H9 (cell line): ENCODE measurements around the gene SNCB. TPM values are rescaled to one million over a fixed set of nuclear protein-coding genes. Genes with fewer than 3 reads are reported as not detected.

ENCODE experiments used
- DNase-seq: peaks from one replicate; pipeline ENCODE4 v3.0.0-alpha.2; 2017
- H2AFZ ChIP-seq: one replicate; pipeline ENCODE4 v1.6.1; 2013; ENCODE audit warnings: mild to moderate bottlenecking, low read length, control low read depth, moderate library complexity
- H2AK5ac ChIP-seq: 2 replicates; pipeline ENCODE4 v1.6.1; 2013; ENCODE audit warnings: low read length, control low read depth, mixed read lengths; ENCODE audit not compliant: insufficient read length
- H2BK120ac ChIP-seq: one replicate; pipeline ENCODE4 v1.6.1; 2013; ENCODE audit warnings: low read depth, mild to moderate bottlenecking, low read length, control low read depth, inconsistent platforms; ENCODE audit not compliant: poor library complexity, severe bottlenecking
- H2BK12ac ChIP-seq: 2 replicates; pipeline ENCODE4 v1.6.1; 2013; ENCODE audit warnings: low read length, control low read depth, mixed read lengths, low read depth; ENCODE audit not compliant: insufficient read length
- H2BK15ac ChIP-seq: 2 replicates; pipeline ENCODE4 v1.6.1; 2013; ENCODE audit warnings: low read depth, low read length, control low read depth
- H2BK20ac ChIP-seq: one replicate; pipeline ENCODE4 v1.6.1; 2013; ENCODE audit warnings: low read depth, mild to moderate bottlenecking, low read length, control low read depth, inconsistent platforms; ENCODE audit not compliant: poor library complexity, severe bottlenecking
- H2BK5ac ChIP-seq: 2 replicates; pipeline ENCODE4 v1.6.1; 2013; ENCODE audit warnings: low read length, control low read depth, mixed read lengths; ENCODE audit not compliant: insufficient read length
- H3K14ac ChIP-seq: 2 replicates; pipeline ENCODE4 v1.6.1; 2013; ENCODE audit warnings: low read length, control low read depth; ENCODE audit not compliant: insufficient read depth
- H3K18ac ChIP-seq: 2 replicates; pipeline ENCODE4 v1.6.1; 2013; ENCODE audit warnings: low read depth, mild to moderate bottlenecking, mixed read lengths, low read length, control low read depth; ENCODE audit not compliant: insufficient read length
- H3K23ac ChIP-seq: 2 replicates; pipeline ENCODE4 v1.6.1; 2013; ENCODE audit warnings: low read length, control low read depth, mixed read lengths, low read depth; ENCODE audit not compliant: insufficient read length
- H3K23me2 ChIP-seq: 2 replicates; pipeline ENCODE4 v1.6.1; 2013; ENCODE audit warnings: low read depth, mild to moderate bottlenecking, mixed read lengths, low read length, control low read depth; ENCODE audit not compliant: insufficient read length, poor library complexity, severe bottlenecking
- H3K27ac ChIP-seq: 2 replicates; pipeline ENCODE4 v1.5.1; 2013; ENCODE audit warnings: low read length, control low read depth, mixed read lengths, low read depth; ENCODE audit not compliant: insufficient read length
- H3K27me3 ChIP-seq: 2 replicates; pipeline ENCODE4 v1.6.1; 2013; ENCODE audit warnings: low read length, control low read depth, inconsistent platforms; ENCODE audit not compliant: insufficient read depth
- H3K4ac ChIP-seq: 2 replicates; pipeline ENCODE4 v1.6.1; 2013; ENCODE audit warnings: low read depth, mild to moderate bottlenecking, control low read depth, inconsistent platforms, low read length, moderate library complexity
- H3K4me1 ChIP-seq: 2 replicates; pipeline ENCODE4 v1.6.1; 2013; ENCODE audit warnings: low read length, control low read depth, inconsistent platforms; ENCODE audit not compliant: insufficient read depth
- H3K4me2 ChIP-seq: 2 replicates; pipeline ENCODE4 v1.6.1; 2013; ENCODE audit warnings: low read length, control low read depth, mixed read lengths; ENCODE audit not compliant: insufficient read length, insufficient read depth
- H3K56ac ChIP-seq: 2 replicates; pipeline ENCODE4 v1.6.1; 2013; ENCODE audit warnings: low read depth, mild to moderate bottlenecking, mixed read lengths, low read length, control low read depth; ENCODE audit not compliant: insufficient read length
- H3K79me1 ChIP-seq: 2 replicates; pipeline ENCODE4 v1.6.1; 2013; ENCODE audit warnings: low read depth, mild to moderate bottlenecking, moderate library complexity, low read length, control low read depth, inconsistent platforms; ENCODE audit not compliant: insufficient read depth, poor library complexity, severe bottlenecking
- H3K79me2 ChIP-seq: 2 replicates; pipeline ENCODE4 v1.6.1; 2013; ENCODE audit warnings: low read length, control low read depth, inconsistent platforms; ENCODE audit not compliant: insufficient read depth
- H3K9ac ChIP-seq: 2 replicates; pipeline ENCODE4 v1.6.1; 2013; ENCODE audit warnings: low read length, control low read depth, mixed read lengths; ENCODE audit not compliant: insufficient read length; ENCODE audit errors: extremely low read depth
- H3K9me3 ChIP-seq: one replicate; pipeline ENCODE4 v1.6.1; 2013; ENCODE audit warnings: low read depth, low read length, inconsistent platforms; ENCODE audit not compliant: control insufficient read depth
- H3T11ph ChIP-seq: one replicate; pipeline ENCODE4 v1.6.1; 2013; ENCODE audit warnings: mild to moderate bottlenecking, low read length, control low read depth, inconsistent platforms
- H4K20me1 ChIP-seq: one replicate; pipeline ENCODE4 v1.6.1; 2013; ENCODE audit not compliant: control insufficient read depth, insufficient read length, insufficient read depth
- H4K5ac ChIP-seq: 2 replicates; pipeline ENCODE4 v1.6.1; 2013; ENCODE audit warnings: low read depth, mild to moderate bottlenecking, mixed read lengths, low read length, control low read depth; ENCODE audit not compliant: insufficient read length
- H4K8ac ChIP-seq: replicated peaks from 2 replicates; pipeline ENCODE4 v1.6.1; 2013; ENCODE audit warnings: low read length, control low read depth, mixed read lengths, low read depth; ENCODE audit not compliant: insufficient read length
- H4K91ac ChIP-seq: 2 replicates; pipeline ENCODE4 v1.6.1; 2013; ENCODE audit warnings: low read depth, mild to moderate bottlenecking, moderate library complexity, mixed read lengths, low read length, control low read depth; ENCODE audit not compliant: insufficient read length
- H3K27ac Mint-ChIP-seq, 3 experiments: 2 replicates in 2 of 3; 3 replicates in 1 of 3; pipeline ENCODE4 v1.8.0; 2020 to 2021; ENCODE audit warnings: mixed read lengths in 3 of 3, mild to moderate bottlenecking in 1 of 3, moderate library complexity in 1 of 3
- H3K27me3 Mint-ChIP-seq: 2 replicates; pipeline ENCODE4 v1.8.0; 2021; ENCODE audit warnings: low read depth, mild to moderate bottlenecking, moderate library complexity, mixed read lengths
- H3K36me3 Mint-ChIP-seq, 3 experiments: 2 replicates in 2 of 3; 3 replicates in 1 of 3; pipeline ENCODE4 v1.8.0; 2020 to 2021; ENCODE audit warnings: low read depth in 3 of 3, mixed read lengths in 3 of 3; ENCODE audit not compliant: insufficient read depth in 1 of 3
- H3K4me1 Mint-ChIP-seq, 2 experiments: 2 replicates each; pipeline ENCODE4 v1.8.0; 2020; ENCODE audit warnings: mixed read lengths in 2 of 2
- H3K4me3 Mint-ChIP-seq, 2 experiments: 2 replicates in 1 of 2; 3 replicates in 1 of 2; pipeline ENCODE4 v1.8.0; 2020 to 2021; ENCODE audit warnings: mild to moderate bottlenecking in 2 of 2, mixed read lengths in 2 of 2, moderate library complexity in 1 of 2
- H3K9me3 Mint-ChIP-seq, 2 experiments: 2 replicates in 1 of 2; 3 replicates in 1 of 2; pipeline ENCODE4 v1.8.0; 2020; ENCODE audit warnings: mild to moderate bottlenecking in 2 of 2, mixed read lengths in 2 of 2, moderate library complexity in 1 of 2
- whole genome bisulfite sequencing: extraction: QIAGEN DNeasy Blood & Tissue Kit; methylation state at CpG from one replicate; pipeline ENCODE4 v1.1.7; 2013; ENCODE audit warnings: missing lambda C conversion rate, low lambda C conversion rate, mixed read lengths; ENCODE audit not compliant: insufficient read length; ENCODE audit errors: extremely low coverage; 5-methylcytosine and 5-hydroxymethylcytosine counted together
- total RNA-seq: library from RNA; stranded (reverse); gene quantifications from 2 replicates; pipeline ENCODE4 v1.2.1, GENCODE V29; 2021
- TF ChIP-seq, protein P1 (sequence below): fragments of 200-600 bp; sonication (generic); conservative IDR thresholded peaks from 3 replicates; pipeline ENCODE4 v1.8.0; 2021; ENCODE audit warnings: antibody characterized with exemption, mild to moderate bottlenecking

SNCB gene
- total RNA-seq, 1 experiment from 2014 or later: 3.5 TPM

DNA sequence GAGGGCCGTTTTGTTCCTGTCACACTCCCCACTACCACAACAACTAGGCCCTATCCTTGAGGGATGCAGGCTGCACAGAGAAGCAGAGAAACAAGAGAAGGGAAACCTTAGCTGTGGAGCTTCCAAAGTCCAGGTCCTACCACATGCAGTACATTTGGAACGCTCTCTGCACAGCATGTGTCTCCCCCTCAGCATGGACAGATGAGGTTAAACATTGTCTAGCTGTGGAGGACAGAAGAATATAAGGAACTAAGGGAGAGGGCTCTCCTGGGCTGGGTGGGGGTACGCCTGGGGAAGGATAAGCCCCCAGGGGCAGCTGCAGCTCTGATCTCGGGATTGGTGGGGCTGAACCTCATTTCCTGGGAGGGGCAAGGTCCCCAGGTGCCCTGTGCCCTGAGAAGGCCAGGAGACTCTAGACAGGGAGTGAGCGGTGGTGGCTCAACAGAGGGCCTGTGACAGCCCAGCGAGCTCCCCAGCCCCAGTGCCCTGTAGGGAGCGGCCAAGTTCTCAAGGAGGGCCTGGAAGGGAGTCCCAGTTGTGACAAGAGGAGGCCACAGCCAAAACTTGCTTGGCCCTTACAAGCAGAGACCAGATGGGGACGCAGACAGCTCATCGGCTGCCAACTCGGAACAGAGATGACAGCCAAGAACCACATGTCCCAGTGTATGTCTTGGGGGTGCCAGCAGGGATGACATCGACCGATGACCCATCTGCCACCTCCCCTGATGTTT, 47.0 kb upstream of the SNCB start:
- Mint-ChIP-seq H3K9me3 (no peaks in the 10 kb centered on the region), H3K27ac (no peak overlapping the region; a peak in 1 of 7 replicates), H3K27me3 (peaks cover 8% of the 10 kb centered on the region), H3K36me3 (no peaks in the 10 kb centered on the region), H3K4me3 (no peak overlapping the region), H3K4me1 (peaks cover 13 to 28% of the 10 kb centered on the region in 2 experiments)
- no peak overlapping the region for H3K4me2 ChIP-seq
- TF ChIP-seq, protein P1, sequence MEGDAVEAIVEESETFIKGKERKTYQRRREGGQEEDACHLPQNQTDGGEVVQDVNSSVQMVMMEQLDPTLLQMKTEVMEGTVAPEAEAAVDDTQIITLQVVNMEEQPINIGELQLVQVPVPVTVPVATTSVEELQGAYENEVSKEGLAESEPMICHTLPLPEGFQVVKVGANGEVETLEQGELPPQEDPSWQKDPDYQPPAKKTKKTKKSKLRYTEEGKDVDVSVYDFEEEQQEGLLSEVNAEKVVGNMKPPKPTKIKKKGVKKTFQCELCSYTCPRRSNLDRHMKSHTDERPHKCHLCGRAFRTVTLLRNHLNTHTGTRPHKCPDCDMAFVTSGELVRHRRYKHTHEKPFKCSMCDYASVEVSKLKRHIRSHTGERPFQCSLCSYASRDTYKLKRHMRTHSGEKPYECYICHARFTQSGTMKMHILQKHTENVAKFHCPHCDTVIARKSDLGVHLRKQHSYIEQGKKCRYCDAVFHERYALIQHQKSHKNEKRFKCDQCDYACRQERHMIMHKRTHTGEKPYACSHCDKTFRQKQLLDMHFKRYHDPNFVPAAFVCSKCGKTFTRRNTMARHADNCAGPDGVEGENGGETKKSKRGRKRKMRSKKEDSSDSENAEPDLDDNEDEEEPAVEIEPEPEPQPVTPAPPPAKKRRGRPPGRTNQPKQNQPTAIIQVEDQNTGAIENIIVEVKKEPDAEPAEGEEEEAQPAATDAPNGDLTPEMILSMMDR: no peak
- no peak overlapping the region for H2BK120ac ChIP-seq
- H4K91ac ChIP-seq: no peak overlapping the region
- H4K20me1 ChIP-seq: no peaks in the 10 kb centered on the region
- no peak overlapping the region for H2BK5ac ChIP-seq
- H3K14ac ChIP-seq: no peak overlapping the region; the same call in 1 of the 2 replicates
- no peak overlapping the region for H4K5ac ChIP-seq
- no peak overlapping the region for H3K18ac ChIP-seq
- no peaks in the 10 kb centered on the region for H3K79me2 ChIP-seq
- no peak overlapping the region for H2BK12ac ChIP-seq
- H3K56ac ChIP-seq: no peak overlapping the region
- H3K9me3 ChIP-seq: no peaks in the 10 kb centered on the region
- no peak for DNase-seq
- H2AK5ac ChIP-seq: no peak overlapping the region
- H3T11ph ChIP-seq: no peak overlapping the region
- no peak overlapping the region for H3K27ac ChIP-seq
- H3K79me1 ChIP-seq: no peaks in the 10 kb centered on the region
- no peaks in the 10 kb centered on the region for H3K27me3 ChIP-seq
- no peaks in the 10 kb centered on the region for H3K23me2 ChIP-seq
- no peak overlapping the region for H3K23ac ChIP-seq
- WGBS: no CpG with 5 or more reads among the region's 12 CpGs
- no peak overlapping the region for H2AFZ ChIP-seq
- no peak overlapping the region for H4K8ac ChIP-seq
- no peak overlapping the region for H2BK15ac ChIP-seq
- H3K4ac ChIP-seq: no peak overlapping the region
- no peak overlapping the region for H3K9ac ChIP-seq
- peaks cover 2% of the 10 kb centered on the region; the same call in 1 of the 2 replicates for H3K4me1 ChIP-seq
- peak overlapping the region; percentile 1 for H2BK20ac ChIP-seq
